IPS-18c (cell line): Measurements from ENCODE around the gene IL9R.
"Not testable (repeated sequence)": the region's sequence is repeated elsewhere in the genome, so short reads cannot be mapped to it uniquely, and the experiment has no call there.

Experiments
- H3K4me3 ChIP-seq: 2 replicates; pipeline ENCODE4 v1.7.0; 2013; ENCODE audit warnings: low read depth, mild to moderate bottlenecking, low read length, moderate library complexity; ENCODE audit not compliant: insufficient read depth
- H3K9me3 ChIP-seq: one replicate; pipeline ENCODE4 v1.6.1; 2013; ENCODE audit warnings: mild to moderate bottlenecking, low read length, moderate library complexity; ENCODE audit not compliant: control insufficient read depth, insufficient read depth

The IL9R gene

DNA sequence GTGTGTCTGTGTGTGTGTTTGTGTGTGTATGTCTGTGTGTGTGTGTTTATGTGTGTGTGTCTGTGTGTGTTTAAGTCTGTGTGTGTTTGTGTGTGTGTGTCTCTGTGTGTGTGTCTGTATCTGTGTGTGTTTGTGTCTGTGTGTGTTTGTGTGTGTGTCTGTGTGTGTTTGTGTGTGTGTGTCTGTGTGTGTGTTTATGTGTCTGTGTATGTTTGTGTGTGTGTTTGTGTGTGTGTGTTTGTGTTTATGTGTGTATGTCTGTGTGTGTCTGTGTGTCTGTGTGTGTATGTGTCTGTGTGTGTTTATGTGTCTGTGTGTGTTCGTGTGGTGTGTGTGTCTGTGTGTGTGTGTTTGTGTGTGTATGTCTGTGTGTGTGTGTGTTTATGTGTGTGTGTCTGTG lies 11.4 kb downstream of the IL9R start:
- no peaks in the 10 kb centered on the region for H3K9me3 ChIP-seq
- no peak overlapping the region for H3K4me3 ChIP-seq

DNA sequence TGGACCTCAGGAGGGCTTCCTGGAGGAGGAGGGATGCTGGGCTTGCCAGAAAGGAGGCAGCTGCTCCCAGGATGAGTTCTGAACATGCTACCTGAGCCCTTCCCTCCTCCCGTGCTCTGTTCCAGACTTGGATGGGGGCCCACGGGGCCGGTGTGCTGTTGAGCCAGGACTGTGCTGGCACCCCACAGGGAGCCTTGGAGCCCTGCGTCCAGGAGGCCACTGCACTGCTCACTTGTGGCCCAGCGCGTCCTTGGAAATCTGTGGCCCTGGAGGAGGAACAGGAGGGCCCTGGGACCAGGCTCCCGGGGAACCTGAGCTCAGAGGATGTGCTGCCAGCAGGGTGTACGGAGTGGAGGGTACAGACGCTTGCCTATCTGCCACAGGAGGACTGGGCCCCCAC lies 12.2 kb downstream of the IL9R start:
- H3K4me3 ChIP-seq, H3K9me3 ChIP-seq: not testable (repeated sequence)

DNA sequence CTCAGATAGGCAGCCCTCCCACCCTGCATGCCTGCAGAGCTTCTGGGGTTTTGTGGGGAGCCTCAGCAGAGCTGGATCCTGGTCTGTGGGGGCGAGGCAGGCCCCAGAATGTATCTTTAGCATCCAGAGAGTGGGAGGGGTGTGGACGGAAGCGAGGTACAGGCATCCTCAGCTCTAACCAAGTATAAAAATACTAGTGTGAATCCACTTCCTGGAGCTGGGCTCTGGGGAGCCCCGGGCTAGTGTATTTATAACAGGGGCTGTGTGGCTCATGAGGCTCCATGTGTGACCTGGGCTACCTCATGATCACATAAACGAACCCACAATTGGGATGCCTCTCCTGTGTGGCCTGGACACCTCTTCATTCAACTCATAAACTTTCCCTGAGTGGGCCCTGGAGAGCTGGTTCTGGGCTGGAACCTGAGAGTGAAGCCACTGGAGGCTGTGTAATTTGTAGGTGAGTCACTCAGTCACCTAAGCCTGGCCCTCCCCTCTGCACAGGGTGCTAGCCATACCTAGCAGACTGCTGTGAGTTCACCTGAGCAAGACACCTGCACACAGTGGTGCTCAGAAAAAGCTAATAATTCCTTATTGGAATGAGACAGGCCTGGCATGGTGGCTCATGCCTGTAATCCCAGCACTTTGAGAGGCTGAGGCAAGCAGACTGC lies 15.9 kb downstream of the IL9R start:
- H3K9me3 ChIP-seq, H3K4me3 ChIP-seq: not testable (repeated sequence)

DNA sequence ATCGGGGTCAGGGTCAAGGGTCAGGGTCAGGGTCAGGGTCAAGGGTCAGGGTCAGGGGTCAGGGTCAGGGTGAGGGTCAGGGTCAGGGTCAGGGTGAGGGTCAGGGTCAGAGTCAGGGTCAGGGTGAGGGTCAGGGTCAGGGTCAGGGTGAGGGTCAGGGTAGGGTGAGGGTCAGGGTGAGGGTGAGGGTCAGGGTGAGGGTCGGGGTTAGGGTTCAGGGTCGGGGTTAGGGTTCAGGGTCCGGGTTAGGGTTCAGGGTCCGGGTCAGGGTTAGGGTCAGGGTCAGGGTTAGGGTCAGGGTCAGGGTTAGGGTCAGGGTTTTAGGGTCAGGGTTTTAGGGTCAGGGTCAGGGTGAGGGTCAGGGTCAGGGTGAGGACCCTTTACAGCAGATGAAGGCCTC lies 22.4 kb downstream of the IL9R start:
- not testable (repeated sequence) for H3K9me3 ChIP-seq, H3K4me3 ChIP-seq

DNA sequence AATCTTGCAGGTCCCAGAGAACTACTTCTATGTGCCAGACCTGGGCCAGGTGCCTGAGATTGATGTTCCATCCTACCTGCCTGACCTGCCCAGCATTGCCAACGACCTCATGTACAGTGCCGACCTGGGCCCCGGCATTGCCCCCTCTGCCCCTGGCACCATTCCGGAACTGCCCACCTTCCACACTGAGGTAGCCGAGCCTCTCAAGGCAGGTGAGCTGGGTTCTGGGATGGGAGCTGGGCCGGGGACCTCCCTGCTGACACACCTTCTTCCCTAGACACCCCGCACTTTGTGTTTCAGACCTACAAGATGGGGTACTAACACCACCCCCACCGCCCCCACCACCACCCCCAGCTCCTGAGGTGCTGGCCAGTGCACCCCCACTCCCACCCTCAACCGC lies 25.5 kb downstream of the IL9R start:
- H3K4me3 ChIP-seq, H3K9me3 ChIP-seq: not testable (repeated sequence)

DNA sequence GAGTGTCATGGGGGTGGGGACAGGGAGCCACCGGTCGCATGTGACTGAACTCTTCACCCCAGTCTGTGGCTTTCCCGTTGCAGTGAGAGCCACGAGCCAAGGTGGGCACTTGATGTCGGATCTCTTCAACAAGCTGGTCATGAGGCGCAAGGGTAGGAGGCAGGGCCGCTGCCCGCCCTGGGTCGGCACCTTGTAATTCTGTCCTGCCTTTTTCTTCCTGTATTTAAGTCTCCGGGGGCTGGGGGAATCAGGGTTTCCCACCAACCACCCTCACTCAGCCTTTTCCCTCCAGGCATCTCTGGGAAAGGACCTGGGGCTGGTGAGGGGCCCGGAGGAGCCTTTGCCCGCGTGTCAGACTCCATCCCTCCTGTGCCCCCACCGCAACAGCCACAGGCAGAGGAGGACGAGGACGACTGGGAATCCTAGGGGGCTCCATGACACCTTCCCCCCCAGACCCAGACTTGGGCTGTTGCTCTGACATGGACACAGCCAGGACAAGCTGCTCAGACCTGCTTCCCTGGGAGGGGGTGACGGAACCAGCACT lies 27.5 kb downstream of the IL9R start:
- H3K9me3 ChIP-seq, H3K4me3 ChIP-seq: not testable (repeated sequence)

DNA sequence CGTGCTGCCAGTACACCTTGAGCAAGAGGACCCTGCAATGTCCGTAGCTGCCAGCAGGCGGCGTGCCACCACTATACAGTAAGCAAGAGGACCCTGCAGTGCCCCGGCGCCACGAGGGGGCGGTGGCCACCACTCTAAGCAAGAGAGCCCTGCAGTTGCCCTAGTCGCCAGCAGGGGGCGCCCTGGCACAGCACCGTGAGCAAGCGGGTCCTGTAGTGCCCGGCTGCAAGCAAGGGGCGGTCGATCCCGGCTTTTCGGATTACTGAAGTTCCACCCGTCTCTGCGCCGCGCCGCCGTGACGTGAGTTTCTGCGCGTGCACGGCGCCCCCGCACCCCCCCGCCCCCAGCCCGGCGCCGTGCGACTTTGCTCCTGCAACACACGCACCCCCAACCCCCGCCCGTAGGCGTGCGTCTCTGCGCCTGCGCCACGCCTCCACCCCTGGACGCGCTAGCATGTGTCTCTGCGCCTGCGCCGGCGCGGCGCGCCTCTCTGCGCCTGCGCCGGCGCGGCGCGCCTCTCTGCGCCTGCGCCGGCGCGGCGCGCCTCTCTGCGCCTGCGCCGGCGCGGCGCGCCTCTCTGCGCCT lies 31.2 kb downstream of the IL9R start:
- H3K9me3 ChIP-seq, H3K4me3 ChIP-seq: not testable (repeated sequence)

DNA sequence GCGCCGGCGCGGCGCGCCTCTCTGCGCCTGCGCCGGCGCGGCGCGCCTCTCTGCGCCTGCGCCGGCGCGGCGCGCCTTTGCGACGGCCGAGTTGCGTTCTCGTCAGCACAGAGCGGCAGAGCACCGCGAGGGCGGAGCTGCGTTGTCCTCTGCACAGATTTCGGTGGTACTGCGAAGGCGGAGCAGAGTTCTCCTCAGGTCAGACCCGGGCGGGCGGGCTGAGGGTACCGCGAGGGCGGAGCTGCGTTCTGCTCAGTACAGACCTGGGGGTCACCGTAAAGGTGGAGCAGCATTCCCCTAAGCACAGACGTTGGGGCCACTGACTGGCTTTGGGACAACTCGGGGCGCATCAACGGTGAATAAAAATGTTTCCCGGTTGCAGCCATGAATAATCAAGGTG lies 31.8 kb downstream of the IL9R start:
- H3K9me3 ChIP-seq, H3K4me3 ChIP-seq: not testable (repeated sequence)

DNA sequence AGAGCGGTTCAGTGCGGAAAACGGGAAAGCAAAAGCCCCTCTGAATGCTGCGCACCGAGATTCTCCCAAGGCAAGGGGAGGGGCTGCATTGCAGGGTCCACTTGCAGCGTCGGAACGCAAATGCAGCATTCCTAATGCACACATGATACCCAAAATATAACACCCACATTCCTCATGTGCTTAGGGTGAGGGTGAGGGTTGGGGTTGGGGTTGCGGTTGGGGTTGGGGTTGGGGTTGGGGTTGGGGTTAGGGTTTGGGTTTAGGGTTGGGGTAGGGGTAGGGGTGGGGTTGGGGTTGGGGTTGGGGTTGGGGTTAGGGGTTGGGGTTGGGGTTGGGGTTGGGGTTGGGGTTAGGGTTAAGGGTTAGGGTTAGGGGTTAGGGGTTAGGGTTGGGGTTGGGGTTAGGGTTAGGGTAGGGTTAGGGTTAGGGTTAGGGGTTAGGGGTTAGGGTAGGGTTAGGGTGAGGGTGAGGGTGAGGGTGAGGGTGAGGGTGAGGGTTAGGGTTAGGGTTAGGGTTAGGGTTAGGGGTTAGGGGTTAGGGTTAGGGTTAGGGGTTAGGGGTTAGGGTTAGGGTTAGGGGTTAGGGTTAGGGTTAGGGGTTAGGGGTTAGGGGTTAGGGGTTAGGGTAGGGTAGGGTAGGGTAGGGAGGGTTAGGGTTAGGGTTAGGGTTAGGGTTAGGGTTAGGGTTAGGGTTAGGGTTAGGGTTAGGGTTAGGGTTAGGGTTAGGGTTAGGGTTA lies 32.4 kb downstream of the IL9R start:
- not testable (repeated sequence) for H3K4me3 ChIP-seq, H3K9me3 ChIP-seq

DNA sequence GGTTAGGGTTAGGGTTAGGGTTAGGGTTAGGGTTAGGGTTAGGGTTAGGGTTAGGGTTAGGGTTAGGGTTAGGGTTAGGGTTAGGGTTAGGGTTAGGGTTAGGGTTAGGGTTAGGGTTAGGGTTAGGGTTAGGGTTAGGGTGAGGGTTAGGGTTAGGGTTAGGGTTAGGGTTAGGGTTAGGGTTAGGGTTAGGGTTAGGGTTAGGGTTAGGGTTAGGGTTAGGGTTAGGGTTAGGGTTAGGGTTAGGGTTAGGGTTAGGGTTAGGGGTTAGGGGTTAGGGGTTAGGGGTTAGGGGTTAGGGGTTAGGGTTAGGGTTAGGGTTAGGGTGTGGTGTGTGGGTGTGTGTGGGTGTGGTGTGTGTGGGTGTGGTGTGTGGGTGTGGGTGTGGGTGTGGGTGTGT lies 33.0 kb downstream of the IL9R start:
- H3K4me3 ChIP-seq, H3K9me3 ChIP-seq: not testable (repeated sequence)
